Retinal pigment epithelial cell (primary cell): ENCODE results near the gene MMP28.

Experiments
- DNase-seq: peaks from one replicate; pipeline ENCODE4 v3.0.0-alpha.2; 2010; ENCODE audit warnings: low read depth
- H3K4me3 ChIP-seq: 2 replicates; pipeline ENCODE4 v1.5.1; 2011; ENCODE audit warnings: mild to moderate bottlenecking, low read length, control low read depth, moderate library complexity
- TF ChIP-seq, protein P1 (sequence below): conservative IDR thresholded peaks from 2 replicates; pipeline ENCODE4 v1.5.1; 2011; ENCODE audit warnings: low read depth, low read length, control low read depth, inconsistent platforms

Gene MMP28

DNA sequence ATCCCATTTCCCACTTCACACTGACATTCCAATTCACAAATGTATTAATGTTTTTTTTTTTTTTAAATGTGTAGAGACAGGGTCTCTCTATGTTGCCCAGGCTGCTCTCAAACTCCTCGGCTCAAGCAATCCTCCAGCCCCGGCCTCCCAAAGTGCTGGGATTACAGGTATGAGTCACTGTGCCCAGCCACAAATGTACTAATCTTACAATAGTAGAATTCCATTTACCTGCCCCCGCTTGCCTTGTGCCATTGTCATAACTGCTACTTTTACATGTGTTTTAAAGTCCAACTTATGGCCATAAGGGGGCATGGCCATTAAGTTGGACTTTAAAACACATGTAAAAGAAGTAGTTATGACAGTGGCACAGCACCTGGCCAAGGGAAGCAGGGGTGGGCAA is 4.6 kb downstream of the MMP28 start:
- no peak for DNase-seq
- TF ChIP-seq, protein P1, sequence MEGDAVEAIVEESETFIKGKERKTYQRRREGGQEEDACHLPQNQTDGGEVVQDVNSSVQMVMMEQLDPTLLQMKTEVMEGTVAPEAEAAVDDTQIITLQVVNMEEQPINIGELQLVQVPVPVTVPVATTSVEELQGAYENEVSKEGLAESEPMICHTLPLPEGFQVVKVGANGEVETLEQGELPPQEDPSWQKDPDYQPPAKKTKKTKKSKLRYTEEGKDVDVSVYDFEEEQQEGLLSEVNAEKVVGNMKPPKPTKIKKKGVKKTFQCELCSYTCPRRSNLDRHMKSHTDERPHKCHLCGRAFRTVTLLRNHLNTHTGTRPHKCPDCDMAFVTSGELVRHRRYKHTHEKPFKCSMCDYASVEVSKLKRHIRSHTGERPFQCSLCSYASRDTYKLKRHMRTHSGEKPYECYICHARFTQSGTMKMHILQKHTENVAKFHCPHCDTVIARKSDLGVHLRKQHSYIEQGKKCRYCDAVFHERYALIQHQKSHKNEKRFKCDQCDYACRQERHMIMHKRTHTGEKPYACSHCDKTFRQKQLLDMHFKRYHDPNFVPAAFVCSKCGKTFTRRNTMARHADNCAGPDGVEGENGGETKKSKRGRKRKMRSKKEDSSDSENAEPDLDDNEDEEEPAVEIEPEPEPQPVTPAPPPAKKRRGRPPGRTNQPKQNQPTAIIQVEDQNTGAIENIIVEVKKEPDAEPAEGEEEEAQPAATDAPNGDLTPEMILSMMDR: no peak
- no peak overlapping the region for H3K4me3 ChIP-seq

DNA sequence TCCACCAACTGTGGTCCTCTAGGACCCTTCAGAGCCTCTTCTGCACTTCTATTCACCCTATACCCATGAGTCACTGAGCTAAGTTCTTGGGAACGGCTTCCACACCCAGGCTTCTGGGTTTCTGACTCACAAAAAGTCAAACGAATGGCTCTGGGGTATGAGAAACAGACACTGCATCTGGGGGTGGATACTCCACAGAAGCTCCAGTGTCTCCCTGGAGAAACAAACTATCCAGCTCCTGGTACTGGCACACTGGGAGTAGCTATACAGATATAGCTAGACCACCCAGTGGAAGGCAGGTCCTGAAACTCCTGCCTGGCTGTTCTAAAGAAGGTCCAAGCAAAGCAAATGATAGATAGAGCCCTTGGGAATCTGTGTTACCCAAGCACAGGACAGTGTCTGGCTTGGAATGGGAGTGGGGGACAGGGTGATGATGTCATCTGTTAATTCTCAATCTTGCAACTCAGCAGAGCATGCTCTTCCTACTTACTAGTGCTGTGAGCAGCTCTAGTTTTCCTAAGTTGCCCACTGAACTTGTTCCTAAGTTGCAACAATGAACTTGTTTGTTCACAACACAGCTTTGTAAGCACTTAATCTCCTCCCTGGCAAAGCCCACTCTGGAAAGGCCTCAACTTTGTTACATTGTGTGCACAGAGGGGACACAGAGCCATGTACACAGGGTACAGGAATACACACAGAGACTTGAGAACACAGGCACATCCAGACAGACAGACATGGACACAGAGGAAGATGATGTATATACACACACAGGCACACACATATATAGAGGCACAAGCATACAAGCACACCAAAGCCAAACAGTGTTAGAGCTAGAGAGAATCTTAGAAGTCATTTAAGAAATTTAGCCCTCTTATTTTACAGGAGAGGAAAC is 6.7 kb downstream of the MMP28 start:
- no peak for DNase-seq
- H3K4me3 ChIP-seq: no peak overlapping the region
- TF ChIP-seq, protein P1: no peak

DNA sequence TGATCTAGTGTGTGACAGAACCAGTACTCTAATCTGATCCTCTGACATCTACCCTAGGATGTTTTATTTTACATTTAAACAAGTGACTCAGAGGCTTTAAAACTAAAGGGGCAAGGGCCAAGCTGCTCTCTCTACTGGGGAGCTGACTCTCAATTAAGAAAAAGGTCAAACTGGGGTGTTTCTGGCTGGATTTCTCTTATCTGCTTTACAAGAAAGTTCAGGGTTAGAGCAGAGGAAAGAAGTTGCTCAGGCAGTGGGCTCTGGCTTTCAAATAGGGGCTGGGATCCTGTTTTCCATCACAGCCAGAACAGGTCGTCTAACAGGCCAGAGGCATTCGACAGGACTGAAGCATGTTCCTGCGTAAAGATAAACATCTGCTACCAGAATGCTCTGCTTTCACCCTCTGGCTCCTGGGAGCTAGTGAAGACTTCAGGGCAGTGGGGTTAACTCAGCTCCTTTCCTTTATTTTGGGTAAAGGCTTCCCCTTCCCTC is 8.5 kb downstream of the MMP28 start:
- no peak for DNase-seq
- TF ChIP-seq, protein P1: no peak
- H3K4me3 ChIP-seq: no peak overlapping the region

DNA sequence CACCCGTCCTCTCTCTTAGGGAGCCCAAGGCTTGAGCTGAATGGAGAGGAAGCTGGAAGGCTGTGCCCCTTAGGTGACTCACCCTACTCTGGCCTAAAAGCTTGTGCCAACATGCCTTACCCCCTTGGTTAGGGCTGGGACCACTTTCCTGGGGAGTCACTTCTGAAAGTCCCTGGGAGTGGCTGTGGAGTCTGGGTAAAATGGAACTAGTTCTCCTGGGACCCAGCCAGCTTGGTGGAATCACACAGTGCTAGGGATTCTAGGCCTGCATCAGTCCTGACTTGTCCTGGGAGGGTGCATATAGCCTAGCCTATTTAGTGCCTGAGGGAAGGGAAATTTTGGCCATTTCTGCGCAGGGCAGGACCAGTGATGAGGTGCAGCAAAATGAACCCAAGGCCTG is 10.5 kb downstream of the MMP28 start:
- DNase-seq: no peak
- TF ChIP-seq, protein P1: no peak
- H3K4me3 ChIP-seq: no peak overlapping the region

DNA sequence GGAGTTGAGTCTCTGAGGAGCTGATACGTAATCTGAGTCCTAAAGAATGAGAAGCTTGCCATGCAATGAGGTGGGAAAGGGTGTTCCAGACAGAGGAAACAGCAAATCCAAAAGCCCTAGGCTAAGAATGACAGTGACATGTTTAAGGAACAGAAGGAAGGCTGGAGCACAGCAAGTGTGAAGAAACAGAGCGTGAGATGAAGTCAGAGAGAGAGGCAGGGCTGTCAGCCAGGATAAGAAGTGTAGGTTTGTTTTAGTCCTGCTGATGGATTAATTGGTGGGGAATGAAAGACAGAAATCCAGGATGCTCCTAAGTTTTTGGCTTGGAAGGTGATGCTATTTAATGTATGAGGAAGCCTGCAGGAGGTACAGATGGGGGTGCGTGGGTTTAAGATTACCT is 14.5 kb downstream of the MMP28 start:
- no peak for DNase-seq

DNA sequence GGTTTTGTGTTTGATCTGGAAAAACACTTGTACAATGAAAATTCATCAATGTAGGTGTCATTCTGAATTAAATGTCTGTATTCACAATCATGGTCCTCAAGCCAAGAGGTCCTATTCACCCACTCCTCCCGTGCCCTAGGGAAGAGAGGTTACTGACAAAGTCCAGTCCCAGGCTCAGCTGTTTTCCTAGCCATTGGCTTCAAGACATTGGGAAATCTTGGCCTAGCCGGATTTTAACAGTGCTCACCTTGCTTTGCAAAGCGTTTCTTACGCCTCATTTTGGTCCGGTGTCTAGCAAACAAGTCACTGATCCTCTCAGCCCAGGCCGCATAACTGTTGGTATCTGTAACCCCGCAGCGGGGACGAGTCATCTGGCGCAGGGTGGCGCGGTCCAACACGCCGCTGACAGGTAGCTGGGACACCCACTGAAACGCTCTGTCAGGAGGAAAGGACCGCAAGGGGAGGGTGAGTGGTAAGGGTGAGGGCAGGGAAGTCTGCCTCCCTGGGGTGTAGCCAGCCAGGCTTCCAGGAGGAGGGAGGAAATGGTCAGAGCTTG is 16.7 kb downstream of the MMP28 start:
- TF ChIP-seq, protein P1: no peak
- DNase-seq: no peak
- no peak overlapping the region for H3K4me3 ChIP-seq

More for the DNA sequence above, 14.5 kb downstream of the MMP28 start:
- TF ChIP-seq, protein P1: no peak
- no peak overlapping the region for H3K4me3 ChIP-seq
